ENCODE data around the gene STX5.
"Not testable (repeated sequence)": the region's sequence is repeated elsewhere in the genome, so short reads cannot be mapped to it uniquely, and the experiment has no call there.

Gene STX5

GRCh38 chr11:62828130-62828529 lies 3.7 kb downstream of the STX5 start:
- not testable (repeated sequence) for DNase-seq

GRCh38 chr11:62823677-62824076 lies 8.2 kb downstream of the STX5 start:
- no peak for DNase-seq

- DNase-seq = no peak
Measured at GRCh38 chr11:62817129-62817528, 14.7 kb downstream of the STX5 start.

- DNase-seq = no peak
Measured at GRCh38 chr11:62816557-62816956, 15.3 kb downstream of the STX5 start.

- no peak for DNase-seq
Measured at GRCh38 chr11:62811659-62812058, 20.2 kb downstream of the STX5 start.

- no peak for DNase-seq
Measured at GRCh38 chr11:62810748-62811147, 21.1 kb downstream of the STX5 start.

GRCh38 chr11:62806611-62807121 lies 25.2 kb downstream of the STX5 start:
- no peak for DNase-seq

GRCh38 chr11:62805961-62806441 lies 25.9 kb downstream of the STX5 start:
- DNase-seq = peak; percentile 41

- DNase-seq = peak; percentile 96
Measured at GRCh38 chr11:62805076-62805892, 26.6 kb downstream of the STX5 start, which contains the start of gene NXF1. TSS of gene NXF1 (minus strand) at chr11:62805440. CDS start at chr11:62805356, 84 bp downstream.

- no peak for DNase-seq
Measured at GRCh38 chr11:62804310-62805075, 27.4 kb downstream of the STX5 start.

GRCh38 chr11:62801071-62801470 lies 30.8 kb downstream of the STX5 start:
- no peak for DNase-seq

- no peak for DNase-seq
Measured at GRCh38 chr11:62799486-62799885, 32.4 kb downstream of the STX5 start.

GRCh38 chr11:62796281-62796680 lies 35.6 kb downstream of the STX5 start:
- DNase-seq = no peak

GRCh38 chr11:62794201-62794775 lies 37.6 kb downstream of the STX5 start:
- DNase-seq = no peak

GRCh38 chr11:62792202-62792575 lies 39.7 kb downstream of the STX5 start:
- no peak for DNase-seq

GRCh38 chr11:62791501-62792201 lies 40.2 kb downstream of the STX5 start, which contains the start of gene TMEM223:
TSS of gene TMEM223 (minus strand) at chr11:62792006. CDS start at chr11:62791994, 12 bp downstream.
- peak; percentile 91 for DNase-seq

GRCh38 chr11:62789576-62789975 lies 42.3 kb downstream of the STX5 start:
- DNase-seq = no peak

- no peak for DNase-seq
Measured at GRCh38 chr11:62788991-62789390, 42.9 kb downstream of the STX5 start.

- peak; percentile 98 for DNase-seq
Measured at GRCh38 chr11:62787005-62787759, 44.7 kb downstream of the STX5 start, which contains the start of gene TMEM179B. TSS of gene TMEM179B (plus strand) at chr11:62787402. CDS start at chr11:62787432, 30 bp downstream.

- peak; percentile 89 for DNase-seq
Measured at GRCh38 chr11:62786318-62787004, 45.4 kb downstream of the STX5 start.

- no peak for DNase-seq
Measured at GRCh38 chr11:62782753-62783152, 49.1 kb downstream of the STX5 start.

Data from activated CD4-positive, alpha-beta T cell treated with anti-CD3 and anti-CD28 coated beads, Interleukin-2, amount 50 U/mL, for 16 hours (primary cell).